AG04450 (cell line): ENCODE measurements around the gene KDM2B. TPM values are rescaled to one million over a fixed set of nuclear protein-coding genes. Genes with fewer than 3 reads are reported as not detected.

ENCODE experiments used
- CTCF ChIA-PET: fragments of 300-600, 350-600 bp; formaldehyde crosslinking; extraction: SDS; loops from one replicate; lab custom pipeline; 2022; ENCODE audit warnings: antibody characterized with exemption, inconsistent platforms; lab: Charles Lee
- POLR2A ChIA-PET: fragments of 350-600 bp; formaldehyde crosslinking; extraction: SDS; loops from one replicate; lab custom pipeline; 2021; ENCODE audit warnings: antibody characterized with exemption, inconsistent platforms; lab: Yijun Ruan, JAX
- DNase-seq: peaks from one replicate; pipeline ENCODE4 v3.0.0-alpha.2; 2011; ENCODE audit warnings: low read depth, low spot score
- H3K27ac ChIP-seq: one replicate; pipeline ENCODE4 v1.5.1; 2012; ENCODE audit warnings: low read depth, low read length, control low read depth
- H3K27me3 ChIP-seq: one replicate; pipeline ENCODE4 v1.6.0; 2012; ENCODE audit warnings: low read length; ENCODE audit not compliant: control insufficient read depth, insufficient read depth
- H3K4me3 ChIP-seq: 2 replicates; pipeline ENCODE4 v1.5.1; 2011; ENCODE audit warnings: mild to moderate bottlenecking, low read depth, low read length, control low read depth
- H3K9me3 ChIP-seq: 2 replicates; pipeline ENCODE4 v1.5.1; 2012; ENCODE audit warnings: low read length; ENCODE audit not compliant: control insufficient read depth, insufficient read depth
- polyA minus RNA-seq: library from RNA; depleted of rRNA, polyadenylated mRNA; stranded (reverse); fragments of >200 nt; gene quantifications from 2 replicates; pipeline ENCODE4 v1.2.3, GENCODE V29; 2011; rRNA and poly(A)+ RNA removed
- polyA plus RNA-seq: library from polyadenylated mRNA; depleted of rRNA; stranded (reverse); fragments of >200 nt; gene quantifications from 2 replicates; pipeline ENCODE4 v1.2.3, GENCODE V29; 2011; rRNA removed
- TF ChIP-seq, protein P1 (sequence below): IDR thresholded peaks from 2 replicates; pipeline ENCODE4 v1.5.1; 2011; ENCODE audit warnings: low read depth, low read length, control low read depth, inconsistent platforms

The KDM2B gene
- polyA plus RNA-seq (12.9 and 17.3 TPM in 2 replicates), polyA minus RNA-seq (32.7 and 39.1 TPM in 2 replicates)

DNA sequence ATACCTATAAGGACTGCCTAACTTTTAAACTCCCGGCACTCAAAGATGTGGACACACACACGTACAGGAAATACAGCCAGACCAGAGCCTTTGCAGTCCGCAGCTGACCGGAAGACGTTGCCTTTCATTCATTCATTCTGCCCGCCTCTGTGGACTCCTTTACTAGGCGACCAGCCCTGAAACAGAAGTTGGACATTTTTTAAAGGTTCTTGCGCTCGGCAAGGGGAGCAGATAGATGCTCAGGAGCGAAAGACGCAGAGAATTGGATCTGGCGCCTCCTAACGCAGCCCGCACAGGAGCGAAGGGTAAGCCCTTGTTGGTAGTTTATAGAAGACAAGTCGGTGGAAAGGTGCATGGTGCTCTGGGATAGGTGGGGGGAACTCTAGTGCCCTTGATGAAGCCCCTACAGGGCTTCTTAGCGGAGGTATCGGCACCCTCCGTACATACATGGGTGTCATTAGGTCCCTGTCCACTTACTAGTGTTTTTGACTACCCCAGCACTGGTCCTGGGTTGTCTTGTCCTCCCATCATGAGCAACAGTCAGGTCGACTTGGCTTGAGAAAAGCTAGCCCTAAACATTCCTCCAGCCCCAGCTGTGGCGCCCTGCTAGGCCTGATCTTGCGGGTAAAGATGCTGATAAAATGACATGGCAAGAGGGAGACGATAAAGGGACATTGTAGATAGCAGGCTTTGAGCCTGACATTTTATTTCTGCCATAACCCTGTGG, at the start of gene KDM2B:
Gene KDM2B (minus strand): TSS at position 65 of the 727 bp plus-strand sequence. CDS start 112 bp downstream, outside the sequence.
- CTCF ChIA-PET: interaction anchor here (0.8 to 1.2 kb wide), 3 partner anchors 28 to 213 kb away, joined by 3 to 6 read pairs (median 4); partner anchors contain the start of gene RHOF

DNA sequence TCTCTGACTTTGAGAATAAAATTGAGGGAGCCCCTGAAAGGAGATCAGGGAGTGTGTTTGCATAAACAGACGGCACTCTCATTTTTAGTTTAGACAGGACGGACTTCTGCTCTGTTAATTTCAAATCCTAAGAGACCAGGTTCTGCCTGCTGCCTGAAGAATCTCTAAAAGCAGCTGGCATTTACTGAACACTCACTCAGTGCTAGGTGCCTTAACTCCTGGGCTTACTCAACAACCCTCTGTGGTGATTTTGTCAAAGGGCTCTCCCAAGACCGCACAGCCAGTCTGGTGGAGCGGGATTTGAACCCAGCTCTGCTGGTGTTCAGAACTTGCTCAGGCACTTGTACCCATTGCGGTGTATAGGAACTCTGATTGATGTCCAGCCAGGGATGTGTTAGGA, 47.7 kb upstream of the KDM2B start:
- Histone ChIP-seq H3K27ac (no peak overlapping the region), H3K9me3 (no peaks in the 10 kb centered on the region; the same call in 1 of the 2 replicates), H3K27me3 (no peaks in the 10 kb centered on the region), H3K4me3 (peak overlapping the region; percentile 70; the same call in 1 of the 2 replicates)
- ChIA-PET CTCF (interaction anchor here (1.1 to 5.5 kb wide), 3 partner anchors 9 to 76 kb away, joined by 4 to 60 read pairs (median 21); partner anchors contain the start of gene MORN3), POLR2A (no interaction called here)
- DNase-seq: no peak
- TF ChIP-seq, protein P1, sequence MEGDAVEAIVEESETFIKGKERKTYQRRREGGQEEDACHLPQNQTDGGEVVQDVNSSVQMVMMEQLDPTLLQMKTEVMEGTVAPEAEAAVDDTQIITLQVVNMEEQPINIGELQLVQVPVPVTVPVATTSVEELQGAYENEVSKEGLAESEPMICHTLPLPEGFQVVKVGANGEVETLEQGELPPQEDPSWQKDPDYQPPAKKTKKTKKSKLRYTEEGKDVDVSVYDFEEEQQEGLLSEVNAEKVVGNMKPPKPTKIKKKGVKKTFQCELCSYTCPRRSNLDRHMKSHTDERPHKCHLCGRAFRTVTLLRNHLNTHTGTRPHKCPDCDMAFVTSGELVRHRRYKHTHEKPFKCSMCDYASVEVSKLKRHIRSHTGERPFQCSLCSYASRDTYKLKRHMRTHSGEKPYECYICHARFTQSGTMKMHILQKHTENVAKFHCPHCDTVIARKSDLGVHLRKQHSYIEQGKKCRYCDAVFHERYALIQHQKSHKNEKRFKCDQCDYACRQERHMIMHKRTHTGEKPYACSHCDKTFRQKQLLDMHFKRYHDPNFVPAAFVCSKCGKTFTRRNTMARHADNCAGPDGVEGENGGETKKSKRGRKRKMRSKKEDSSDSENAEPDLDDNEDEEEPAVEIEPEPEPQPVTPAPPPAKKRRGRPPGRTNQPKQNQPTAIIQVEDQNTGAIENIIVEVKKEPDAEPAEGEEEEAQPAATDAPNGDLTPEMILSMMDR: no peak

More for the DNA sequence above, at the start of gene KDM2B:
- Histone ChIP-seq H3K27ac (peak within 1 kb of the TSS; percentile 68), H3K27me3 (no peaks in the 10 kb centered on the region), H3K9me3 (no peaks in the 10 kb centered on the region), H3K4me3 (peak within 1 kb of the TSS; percentile 69)
- no peak for DNase-seq
- POLR2A ChIA-PET: interaction anchor here (1.2 to 2.0 kb wide), 3 partner anchors 29 to 46 kb away, joined by 4 to 15 read pairs (median 7); no protein-coding TSS in a partner anchor
- TF ChIP-seq, protein P1: no peak

DNA sequence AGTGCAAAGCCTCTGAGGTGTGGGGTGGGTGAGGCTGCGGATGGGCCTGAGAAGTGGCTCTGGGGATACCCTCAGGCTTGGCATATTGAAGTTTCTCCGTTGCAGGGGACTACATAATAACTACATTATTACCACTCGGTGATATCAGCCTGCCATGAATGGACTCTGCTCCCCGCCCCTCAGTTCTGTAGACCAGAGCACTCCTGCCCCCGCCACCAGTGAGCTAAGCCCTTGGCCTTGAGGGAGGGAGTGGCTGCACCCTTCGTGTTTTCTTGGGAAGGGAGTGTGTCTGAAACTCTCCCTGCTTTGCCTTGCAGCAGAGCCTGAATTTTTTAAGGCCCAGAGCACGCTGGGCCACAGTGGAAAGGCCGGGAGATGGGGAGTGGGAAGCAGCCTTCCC, 47.2 kb upstream of the KDM2B start:
- no peaks in the 10 kb centered on the region; the same call in 1 of the 2 replicates for H3K9me3 ChIP-seq
- no peak for DNase-seq
- TF ChIP-seq, protein P1: no peak
- peak overlapping the region; percentile 70 for H3K4me3 ChIP-seq
- ChIA-PET POLR2A (interaction anchor here (0.9 to 1.4 kb wide), 2 partner anchors 8 to 18 kb away, joined by 5 to 6 read pairs; no protein-coding TSS in a partner anchor), CTCF (interaction anchor here (1.6 to 5.5 kb wide), 3 partner anchors 8 to 76 kb away, joined by 7 to 60 read pairs (median 21); partner anchors contain the start of gene MORN3)
- H3K27ac ChIP-seq: peak overlapping the region; percentile 68
- no peaks in the 10 kb centered on the region for H3K27me3 ChIP-seq

DNA sequence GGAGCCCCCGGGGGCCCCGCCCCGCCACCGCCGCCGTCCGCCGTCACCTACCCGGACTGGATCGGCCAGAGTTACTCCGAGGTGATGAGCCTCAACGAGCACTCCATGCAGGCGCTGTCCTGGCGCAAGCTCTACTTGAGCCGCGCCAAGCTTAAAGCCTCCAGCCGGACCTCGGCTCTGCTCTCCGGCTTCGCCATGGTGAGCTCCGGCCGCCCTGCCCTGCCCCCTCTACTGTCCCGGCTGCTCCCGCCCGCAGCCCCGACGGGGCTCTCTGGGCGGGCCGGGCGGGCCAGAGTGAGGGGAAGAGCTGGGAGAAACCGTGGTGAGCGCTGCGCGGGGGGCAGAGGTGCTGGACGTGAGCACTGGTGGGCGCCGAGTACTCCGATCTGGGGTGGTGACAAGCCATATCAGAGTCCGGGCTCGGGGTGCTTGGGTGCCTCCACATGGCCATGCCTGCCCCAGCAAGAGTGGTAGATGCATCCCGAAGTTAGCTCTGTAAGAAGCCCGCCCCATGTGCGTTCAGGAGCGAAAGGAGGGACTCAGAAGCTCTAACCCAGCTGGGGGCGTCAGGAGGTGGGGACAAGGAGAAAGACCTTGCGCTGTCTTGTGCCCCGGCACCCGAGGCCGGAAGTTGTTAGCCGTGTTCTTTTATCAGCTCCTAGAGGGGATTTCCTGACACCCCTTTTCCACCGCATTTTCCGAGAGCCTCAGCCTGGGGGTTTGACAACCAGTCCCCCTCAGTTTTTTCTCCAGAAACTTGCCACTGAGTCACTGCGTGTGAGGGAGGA, 46.2 kb upstream of the KDM2B start:
- Histone ChIP-seq H3K9me3 (no peaks in the 10 kb centered on the region; the same call in 1 of the 2 replicates), H3K27me3 (no peaks in the 10 kb centered on the region), H3K27ac (peak overlapping the region; percentile 68), H3K4me3 (peak overlapping the region; percentile 70)
- CTCF ChIA-PET: interaction anchor here (0.6 to 5.5 kb wide), 10 partner anchors 9 to 132 kb away, joined by 3 to 60 read pairs (median 6); partner anchors contain the start of gene MORN3
- POLR2A ChIA-PET: interaction anchor here (0.5 to 1.5 kb wide), 11 partner anchors 9 to 176 kb away, joined by 3 to 8 read pairs (median 4); no protein-coding TSS in a partner anchor
- DNase-seq: no peak
- TF ChIP-seq, protein P1: peak; percentile 31
